Fibroblast of lung (primary cell): ENCODE data around the gene SLX9.

ENCODE experiments used
- EZH2 ChIP-seq: IDR thresholded peaks from 2 replicates; pipeline ENCODE4 v1.5.1; 2012; ENCODE audit warnings: low read length, control low read depth, mild to moderate bottlenecking; ENCODE audit errors: missing control alignments
- TF ChIP-seq, protein P1 (sequence below), 2 donors: IDR thresholded peaks in 1 of 2; conservative IDR thresholded peaks in 1 of 2; 1 replicate in 1 of 2; 2 replicates in 1 of 2; pipeline ENCODE4 v1.5.1; 2011 to 2012; ENCODE audit warnings: low read length in 2 of 2, control low read depth in 1 of 2, inconsistent platforms in 1 of 2, low read depth in 1 of 2, mild to moderate bottlenecking in 1 of 2

DNA sequence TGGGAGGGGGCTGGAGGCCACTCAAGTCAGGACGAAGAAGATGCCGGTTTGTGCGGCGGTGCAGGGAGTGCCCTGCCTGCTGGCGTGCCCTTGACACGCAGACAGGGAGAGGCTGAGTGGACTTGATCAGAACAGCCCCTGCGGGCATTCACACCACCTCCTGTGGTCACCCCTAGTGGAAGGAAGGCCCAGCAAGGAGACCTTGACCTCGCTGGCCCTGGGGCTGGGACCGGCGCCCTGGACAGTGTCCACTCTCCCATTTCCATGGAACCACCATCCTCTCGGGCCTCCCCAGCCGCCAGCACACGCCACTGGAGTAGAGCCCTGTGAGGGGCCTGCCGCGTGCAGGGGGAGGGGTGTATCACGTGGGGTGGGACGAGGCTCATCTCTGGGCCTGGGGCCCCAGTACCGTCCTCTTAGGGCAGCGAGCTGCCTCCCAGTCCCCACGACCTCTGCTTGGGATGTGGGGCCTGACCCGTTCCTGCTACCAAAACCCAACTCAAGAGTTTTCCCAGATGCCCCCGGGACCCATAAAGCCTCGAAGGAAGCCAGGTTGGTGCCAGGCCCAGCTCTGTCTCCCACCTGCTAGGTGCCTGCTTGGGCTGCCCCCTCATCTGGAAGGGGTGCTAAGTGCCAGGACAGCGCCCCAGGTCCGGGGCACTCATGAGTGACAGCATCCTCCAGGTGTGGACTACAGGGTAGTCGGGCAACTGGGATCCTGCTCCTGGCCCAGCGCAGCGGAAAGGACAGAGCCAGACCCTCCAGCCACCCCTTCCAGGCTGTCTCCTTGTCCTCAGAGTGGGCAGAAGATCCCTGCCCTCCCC lies 62.8 kb downstream of the SLX9 start:
- TF ChIP-seq, protein P1, sequence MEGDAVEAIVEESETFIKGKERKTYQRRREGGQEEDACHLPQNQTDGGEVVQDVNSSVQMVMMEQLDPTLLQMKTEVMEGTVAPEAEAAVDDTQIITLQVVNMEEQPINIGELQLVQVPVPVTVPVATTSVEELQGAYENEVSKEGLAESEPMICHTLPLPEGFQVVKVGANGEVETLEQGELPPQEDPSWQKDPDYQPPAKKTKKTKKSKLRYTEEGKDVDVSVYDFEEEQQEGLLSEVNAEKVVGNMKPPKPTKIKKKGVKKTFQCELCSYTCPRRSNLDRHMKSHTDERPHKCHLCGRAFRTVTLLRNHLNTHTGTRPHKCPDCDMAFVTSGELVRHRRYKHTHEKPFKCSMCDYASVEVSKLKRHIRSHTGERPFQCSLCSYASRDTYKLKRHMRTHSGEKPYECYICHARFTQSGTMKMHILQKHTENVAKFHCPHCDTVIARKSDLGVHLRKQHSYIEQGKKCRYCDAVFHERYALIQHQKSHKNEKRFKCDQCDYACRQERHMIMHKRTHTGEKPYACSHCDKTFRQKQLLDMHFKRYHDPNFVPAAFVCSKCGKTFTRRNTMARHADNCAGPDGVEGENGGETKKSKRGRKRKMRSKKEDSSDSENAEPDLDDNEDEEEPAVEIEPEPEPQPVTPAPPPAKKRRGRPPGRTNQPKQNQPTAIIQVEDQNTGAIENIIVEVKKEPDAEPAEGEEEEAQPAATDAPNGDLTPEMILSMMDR (conservative IDR thresholded peaks at IDR 0.05 in 1 of 2, IDR thresholded peaks at IDR 0.05 in 1 of 2; ENCODE audit: low read depth in 1 of 2, low read length in 2 of 2): no peak
- TF ChIP-seq EZH2: no peak
